Gastroesophageal sphincter (tissue), 3 donors: Measurements from ENCODE around the gene CYP26B1.

Experiments
- CTCF ChIP-seq, 4 experiments: fragments of 200-600 bp in 2 of 4; fragments of 450-650 bp in 2 of 4; sonication (generic) in 1 of 4; IDR thresholded peaks; one replicate each; pipeline ENCODE4 v1.5.1; 2017 to 2019; ENCODE audit warnings: antibody characterized with exemption in 4 of 4, mild to moderate bottlenecking in 2 of 4, moderate library complexity in 2 of 4
- POLR2A ChIP-seq, 2 donors: fragments of 450-650 bp; IDR thresholded peaks; one replicate each; pipeline ENCODE4 v1.6.1; 2017; ENCODE audit warnings: antibody characterized with exemption in 2 of 2, mild to moderate bottlenecking in 2 of 2, moderate library complexity in 1 of 2

GRCh38 chr2:72089028-72089427, 58.6 kb downstream of the CYP26B1 start:
- no peak for TF ChIP-seq CTCF (IDR thresholded peaks at IDR 0.05)
- TF ChIP-seq POLR2A (IDR thresholded peaks at IDR 0.05) = no peak
